Tibial nerve (tissue), 4 donors: Measurements from ENCODE around the gene XAGE1B.

Source experiments
- EP300 ChIP-seq, 2 donors: sonication (generic); formaldehyde crosslinking; IDR thresholded peaks; one replicate each; pipeline ENCODE4 v1.6.1; 2017; ENCODE audit warnings: antibody characterized with exemption in 2 of 2, mild to moderate bottlenecking in 1 of 2
- TF ChIP-seq, protein P1 (sequence below), 5 experiments: fragments of 200-600 bp in 3 of 5; fragments of 450-650 bp in 2 of 5; sonication (generic) in 3 of 5; IDR thresholded peaks; one replicate each; pipeline ENCODE4 v1.5.1; 2016 to 2019; ENCODE audit warnings: antibody characterized with exemption in 5 of 5, mild to moderate bottlenecking in 3 of 5, moderate library complexity in 2 of 5

DNA sequence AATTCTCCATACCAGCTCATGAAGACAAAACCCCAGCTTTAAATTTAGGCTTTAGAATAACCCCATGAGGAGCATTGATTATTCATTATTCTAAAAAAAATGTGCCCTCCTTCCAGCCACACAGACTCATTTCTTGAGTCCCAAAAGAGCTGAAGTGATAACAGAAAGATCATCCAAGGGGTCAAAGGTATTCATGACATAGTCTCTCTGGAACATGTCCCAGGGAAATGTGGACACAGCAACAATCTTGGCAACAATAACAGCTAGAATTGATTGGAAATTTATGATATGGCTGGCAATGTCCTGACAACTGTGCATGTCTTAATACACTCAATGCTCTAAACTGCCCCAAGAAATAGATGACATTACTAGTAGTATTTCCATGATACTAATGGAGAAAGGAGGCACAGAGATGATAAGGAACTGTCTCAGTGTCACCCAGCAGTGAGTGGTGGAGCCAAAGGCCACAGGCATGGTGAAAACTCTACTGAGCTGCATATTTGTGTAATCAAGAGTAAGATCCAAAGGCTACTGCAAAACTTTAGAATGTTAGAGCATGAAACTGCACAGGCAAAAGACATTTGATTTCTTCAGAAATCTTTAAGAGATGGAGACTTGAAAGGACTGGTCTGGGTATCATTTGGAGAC, 37.3 kb upstream of the XAGE1B start:
- TF ChIP-seq, protein P1, sequence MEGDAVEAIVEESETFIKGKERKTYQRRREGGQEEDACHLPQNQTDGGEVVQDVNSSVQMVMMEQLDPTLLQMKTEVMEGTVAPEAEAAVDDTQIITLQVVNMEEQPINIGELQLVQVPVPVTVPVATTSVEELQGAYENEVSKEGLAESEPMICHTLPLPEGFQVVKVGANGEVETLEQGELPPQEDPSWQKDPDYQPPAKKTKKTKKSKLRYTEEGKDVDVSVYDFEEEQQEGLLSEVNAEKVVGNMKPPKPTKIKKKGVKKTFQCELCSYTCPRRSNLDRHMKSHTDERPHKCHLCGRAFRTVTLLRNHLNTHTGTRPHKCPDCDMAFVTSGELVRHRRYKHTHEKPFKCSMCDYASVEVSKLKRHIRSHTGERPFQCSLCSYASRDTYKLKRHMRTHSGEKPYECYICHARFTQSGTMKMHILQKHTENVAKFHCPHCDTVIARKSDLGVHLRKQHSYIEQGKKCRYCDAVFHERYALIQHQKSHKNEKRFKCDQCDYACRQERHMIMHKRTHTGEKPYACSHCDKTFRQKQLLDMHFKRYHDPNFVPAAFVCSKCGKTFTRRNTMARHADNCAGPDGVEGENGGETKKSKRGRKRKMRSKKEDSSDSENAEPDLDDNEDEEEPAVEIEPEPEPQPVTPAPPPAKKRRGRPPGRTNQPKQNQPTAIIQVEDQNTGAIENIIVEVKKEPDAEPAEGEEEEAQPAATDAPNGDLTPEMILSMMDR (IDR thresholded peaks at IDR 0.05) = no peak
- no peak for TF ChIP-seq EP300 (IDR thresholded peaks at IDR 0.05)
